Measurements from ENCODE around the gene SAP25. TPM values are rescaled to one million over a fixed set of nuclear protein-coding genes. Genes with fewer than 3 reads are reported as not detected.

The SAP25 gene
- total RNA-seq, 1 donor from 2014 or later = 1.9 TPM

- H2AFZ ChIP-seq (ENCODE audit: low read depth, low read length) = no peak overlapping the region
- H4K20me1 ChIP-seq (ENCODE audit: insufficient read depth, low read length) = no peaks in the 10 kb centered on the region
- Mint-ChIP-seq H3K27me3 (ENCODE audit: low read depth, unreplicated experiment) (peaks cover 6% of the 10 kb centered on the region), H3K27ac (ENCODE audit: unreplicated experiment) (no peak overlapping the region), H3K4me3 (ENCODE audit: unreplicated experiment) (no peak overlapping the region), H3K9me3 (ENCODE audit: unreplicated experiment) (no peaks in the 10 kb centered on the region), H3K36me3 (ENCODE audit: low read depth, unreplicated experiment) (peaks cover 6% of the 10 kb centered on the region), H3K4me1 (ENCODE audit: low read depth, unreplicated experiment) (peaks cover 7% of the 10 kb centered on the region)
- H3K27ac ChIP-seq (ENCODE audit: low read depth, low read length) = no peak overlapping the region
- no peaks in the 10 kb centered on the region for H3K9me3 ChIP-seq (ENCODE audit: insufficient read depth, low read depth, low read length)
- H3K4me2 ChIP-seq (ENCODE audit: low read length) = no peak overlapping the region
- FAIRE-seq (no peak), DNase-seq (ENCODE audit: low read depth) (no peak)
- H3K4me3 ChIP-seq (ENCODE audit: insufficient read depth, low read depth, low read length) = no peak overlapping the region
- no peak overlapping the region for H3K9ac ChIP-seq (ENCODE audit: low read length)
- no peaks in the 10 kb centered on the region for H3K36me3 ChIP-seq (ENCODE audit: insufficient read depth, low read length)
- no peaks in the 10 kb centered on the region for H3K27me3 ChIP-seq (ENCODE audit: insufficient read depth, low read length)
- H3K4me1 ChIP-seq (ENCODE audit: insufficient read depth, low read length) = peaks cover 22% of the 10 kb centered on the region
- peaks cover 6% of the 10 kb centered on the region for H3K79me2 ChIP-seq (ENCODE audit: insufficient read depth, low read length)
- TF ChIP-seq EZH2 (IDR thresholded peaks at IDR 0.05; ENCODE audit: insufficient read depth, low read length) (no peak), CTCF (IDR thresholded peaks at IDR 0.05; ENCODE audit: insufficient read depth, low read depth, low read length) (no peak)
Observed at GRCh38 chr7:100599911-100600729, 26.4 kb upstream of the SAP25 start.

GRCh38 chr7:100598425-100598824 lies 24.7 kb upstream of the SAP25 start:
- TF ChIP-seq CTCF (IDR thresholded peaks at IDR 0.05; ENCODE audit: insufficient read depth, low read depth, low read length) (no peak), EZH2 (IDR thresholded peaks at IDR 0.05; ENCODE audit: insufficient read depth, low read length) (no peak)
- H2AFZ ChIP-seq (ENCODE audit: low read depth, low read length) = no peak overlapping the region
- no peak overlapping the region for H3K4me3 ChIP-seq (ENCODE audit: insufficient read depth, low read depth, low read length)
- peaks cover 12% of the 10 kb centered on the region for H3K4me1 ChIP-seq (ENCODE audit: insufficient read depth, low read length)
- H3K27me3 ChIP-seq (ENCODE audit: insufficient read depth, low read length) = no peaks in the 10 kb centered on the region
- DNase-seq (ENCODE audit: low read depth) = no peak
- Mint-ChIP-seq H3K9me3 (ENCODE audit: unreplicated experiment) (no peaks in the 10 kb centered on the region), H3K4me3 (ENCODE audit: unreplicated experiment) (no peak overlapping the region), H3K27me3 (ENCODE audit: low read depth, unreplicated experiment) (peaks cover 6% of the 10 kb centered on the region), H3K36me3 (ENCODE audit: low read depth, unreplicated experiment) (peaks cover 7% of the 10 kb centered on the region), H3K4me1 (ENCODE audit: low read depth, unreplicated experiment) (peaks cover 7% of the 10 kb centered on the region), H3K27ac (ENCODE audit: unreplicated experiment) (peak overlapping the region; percentile 78)
- H3K79me2 ChIP-seq (ENCODE audit: insufficient read depth, low read length) = peaks cover 2% of the 10 kb centered on the region
- no peaks in the 10 kb centered on the region for H3K36me3 ChIP-seq (ENCODE audit: insufficient read depth, low read length)
- no peak for FAIRE-seq
- no peak overlapping the region for H3K9ac ChIP-seq (ENCODE audit: low read length)
- no peak overlapping the region for H3K4me2 ChIP-seq (ENCODE audit: low read length)
- no peak overlapping the region for H3K27ac ChIP-seq (ENCODE audit: low read depth, low read length)
- no peaks in the 10 kb centered on the region for H4K20me1 ChIP-seq (ENCODE audit: insufficient read depth, low read length)
- no peaks in the 10 kb centered on the region for H3K9me3 ChIP-seq (ENCODE audit: insufficient read depth, low read depth, low read length)

- Mint-ChIP-seq H3K27ac (ENCODE audit: unreplicated experiment) (no peak overlapping the region), H3K9me3 (ENCODE audit: unreplicated experiment) (no peaks in the 10 kb centered on the region), H3K27me3 (ENCODE audit: low read depth, unreplicated experiment) (peaks cover 9% of the 10 kb centered on the region), H3K36me3 (ENCODE audit: low read depth, unreplicated experiment) (peaks cover 7% of the 10 kb centered on the region), H3K4me3 (ENCODE audit: unreplicated experiment) (no peak overlapping the region), H3K4me1 (ENCODE audit: low read depth, unreplicated experiment) (peaks cover 4% of the 10 kb centered on the region)
- no peaks in the 10 kb centered on the region for H4K20me1 ChIP-seq (ENCODE audit: insufficient read depth, low read length)
- H3K4me1 ChIP-seq (ENCODE audit: insufficient read depth, low read length) = peaks cover 3% of the 10 kb centered on the region
- H3K36me3 ChIP-seq (ENCODE audit: insufficient read depth, low read length) = no peaks in the 10 kb centered on the region
- H3K79me2 ChIP-seq (ENCODE audit: insufficient read depth, low read length) = no peaks in the 10 kb centered on the region
- no peak overlapping the region for H3K27ac ChIP-seq (ENCODE audit: low read depth, low read length)
- H3K9me3 ChIP-seq (ENCODE audit: insufficient read depth, low read depth, low read length) = no peaks in the 10 kb centered on the region
- H3K4me3 ChIP-seq (ENCODE audit: insufficient read depth, low read depth, low read length) = no peak overlapping the region
- no peak for TF ChIP-seq CTCF (IDR thresholded peaks at IDR 0.05; ENCODE audit: insufficient read depth, low read depth, low read length)
- TF ChIP-seq EZH2 (IDR thresholded peaks at IDR 0.05; ENCODE audit: insufficient read depth, low read length) = no peak
- no peak overlapping the region for H3K9ac ChIP-seq (ENCODE audit: low read length)
- no peak for FAIRE-seq
- DNase-seq (ENCODE audit: low read depth) = no peak
- no peak overlapping the region for H2AFZ ChIP-seq (ENCODE audit: low read depth, low read length)
- no peaks in the 10 kb centered on the region for H3K27me3 ChIP-seq (ENCODE audit: insufficient read depth, low read length)
- H3K4me2 ChIP-seq (ENCODE audit: low read length) = no peak overlapping the region
Observed at GRCh38 chr7:100595188-100595587, 21.5 kb upstream of the SAP25 start.

Data from astrocyte (in vitro differentiated cells and primary cell).